ENCODE measurements around the gene ANXA8L1.
"Not testable (repeated sequence)": the region's sequence is repeated elsewhere in the genome, so short reads cannot be mapped to it uniquely, and the experiment has no call there.

Gene ANXA8L1

DNA sequence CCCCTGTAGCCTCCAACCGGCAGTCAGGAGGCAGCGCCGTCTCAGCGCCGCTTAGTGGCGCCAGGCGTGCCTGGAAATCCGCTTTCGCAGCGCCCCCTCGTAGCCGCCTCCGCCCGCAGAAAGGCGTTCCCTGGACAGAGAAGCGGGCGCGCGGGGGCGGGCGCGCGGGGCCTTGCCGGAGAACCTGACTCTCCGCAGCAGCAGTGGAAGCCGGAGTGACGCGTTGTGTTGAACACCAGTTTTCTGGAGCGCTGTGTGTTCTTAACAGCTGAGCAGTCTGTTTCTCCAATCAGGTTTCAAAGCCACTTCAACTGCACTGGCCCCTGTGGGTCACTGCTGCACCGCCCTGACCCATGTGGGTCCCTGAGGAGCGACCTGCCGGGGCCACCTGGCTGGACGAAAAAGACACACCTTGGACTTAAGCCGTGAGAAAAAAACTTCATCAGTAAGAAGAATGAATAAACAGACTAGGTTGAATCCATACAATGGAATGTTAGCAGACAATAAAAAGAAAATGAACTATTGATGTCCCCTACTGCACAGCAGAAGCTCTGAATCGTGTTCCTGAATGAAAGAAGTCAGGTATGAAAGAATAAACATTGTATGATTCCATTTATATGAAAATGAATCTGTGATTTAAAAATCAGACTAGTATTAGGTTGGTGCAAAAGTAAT is 22.8 kb downstream of the ANXA8L1 start:
- DNase-seq = not testable (repeated sequence)

- not testable (repeated sequence) for DNase-seq
Observed at GRCh38 chr10:46409556-46409955, 34.0 kb downstream of the ANXA8L1 start.

- not testable (repeated sequence) for DNase-seq
Observed at GRCh38 chr10:46411123-46411522, 35.5 kb downstream of the ANXA8L1 start.

GRCh38 chr10:46412665-46413064 is 37.1 kb downstream of the ANXA8L1 start:
- not testable (repeated sequence) for DNase-seq

DNA sequence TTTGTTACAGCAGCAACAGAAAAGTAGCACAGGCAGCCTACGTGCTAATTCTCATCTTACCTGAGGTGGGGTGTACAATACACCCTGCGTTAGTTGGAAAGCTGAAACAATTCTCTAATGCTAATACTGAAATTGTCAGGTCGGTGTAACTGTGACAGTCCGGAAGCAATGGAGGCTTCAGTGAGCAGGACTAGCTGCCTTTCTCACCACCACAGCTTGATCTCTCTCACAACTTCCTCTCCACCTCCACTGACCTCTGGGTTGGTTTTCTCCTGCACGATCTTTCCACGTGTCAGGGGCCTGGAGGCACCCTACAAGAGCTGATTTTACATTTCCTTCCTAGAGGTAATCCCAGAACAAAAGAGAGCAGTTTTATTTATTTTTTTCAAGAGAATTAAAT is 39.7 kb downstream of the ANXA8L1 start:
- not testable (repeated sequence) for DNase-seq

- DNase-seq = not testable (repeated sequence)
Observed at GRCh38 chr10:46418283-46418682, 42.7 kb downstream of the ANXA8L1 start.

DNA sequence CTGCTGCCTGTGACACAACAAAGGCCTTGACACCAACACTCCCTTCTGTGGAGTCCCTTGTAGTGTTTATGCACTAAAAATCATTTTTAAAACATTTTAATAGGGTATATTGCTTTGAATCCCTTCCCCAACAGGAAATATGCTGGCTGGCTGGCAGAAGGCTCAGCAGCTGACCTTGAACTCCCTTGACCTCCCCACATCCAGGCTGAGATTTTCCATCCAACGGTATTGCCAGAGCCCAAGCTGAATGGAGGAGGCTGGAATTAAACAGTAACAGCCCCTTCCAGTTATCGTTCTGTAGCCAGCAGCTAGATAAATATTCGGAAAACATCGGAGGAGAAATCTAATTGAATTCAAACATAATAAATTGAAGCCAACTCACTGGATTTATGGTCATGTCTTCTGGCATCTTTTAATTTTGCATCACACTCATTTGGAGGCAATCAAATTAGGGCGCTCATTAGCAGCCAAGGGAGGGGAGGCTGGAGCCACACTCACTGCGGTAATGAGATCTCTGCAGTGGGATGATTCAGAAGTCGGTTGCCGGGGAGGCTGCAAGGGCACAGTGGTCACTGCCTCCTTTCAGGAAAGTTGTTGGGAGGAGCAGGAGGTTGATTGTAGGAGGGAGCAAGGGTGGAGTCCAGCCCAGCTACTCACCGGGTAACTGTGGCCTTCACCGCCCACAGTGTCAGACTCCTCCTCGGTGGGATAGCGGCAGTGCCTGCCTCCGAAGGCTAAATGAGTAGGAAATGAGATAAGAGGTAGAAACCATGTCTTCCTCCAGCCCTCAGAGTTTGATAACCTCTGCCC is 44.2 kb downstream of the ANXA8L1 start:
- not testable (repeated sequence) for DNase-seq

DNA sequence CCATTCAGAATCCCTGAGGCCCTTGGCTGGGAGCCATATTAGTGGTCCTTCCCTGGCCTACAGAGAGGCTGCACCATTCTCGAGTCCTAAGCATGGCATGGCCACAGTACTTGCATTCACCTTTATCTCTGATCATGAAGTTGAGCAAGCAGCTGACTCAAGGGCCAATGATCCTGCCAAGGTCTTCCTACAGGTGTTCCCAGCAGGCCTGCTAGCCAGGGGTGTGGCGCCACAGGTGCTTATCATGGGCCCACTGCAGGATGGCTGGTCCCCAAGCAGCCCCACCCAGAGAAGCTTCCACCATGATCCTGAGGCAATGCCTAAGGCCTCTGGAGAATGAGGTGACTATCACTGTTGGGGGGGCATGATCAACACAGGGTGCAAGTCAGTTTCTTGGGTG is 48.0 kb downstream of the ANXA8L1 start:
- DNase-seq = not testable (repeated sequence)

GRCh38 chr10:46440942-46441341 is 65.4 kb downstream of the ANXA8L1 start:
- DNase-seq = not testable (repeated sequence)
